DLD1 (cell line): ENCODE measurements around the gene CPNE2.

Experiments
- in situ Hi-C: cut with HindIII; loops from 2 replicates; pipeline ENCODE4 v1.10.0; 2017; ENCODE audit warnings: low sequenced_read_pairs

CPNE2 gene

GRCh38 chr16:57069635-57070370, 22.6 kb upstream of the CPNE2 start:
- in situ Hi-C loops, result loop anchor here (10.0 kb wide), 1 partner anchor 75 kb away; no protein-coding TSS in a partner anchor

GRCh38 chr16:57070424-57070823, 22.0 kb upstream of the CPNE2 start:
- in situ Hi-C loops, result loop anchor here (10.0 kb wide), 1 partner anchor 74 kb away; no protein-coding TSS in a partner anchor

- in situ Hi-C loops, result loop anchor here (10.0 kb wide), 1 partner anchor 74 kb away; no protein-coding TSS in a partner anchor
Observed at GRCh38 chr16:57071081-57071732, 21.2 kb upstream of the CPNE2 start.

GRCh38 chr16:57071831-57072582, 20.4 kb upstream of the CPNE2 start:
- in situ Hi-C loops, result loop anchor here (10.0 kb wide), 1 partner anchor 73 kb away; no protein-coding TSS in a partner anchor

- in situ Hi-C loops, result loop anchor here (10.0 kb wide), 1 partner anchor 72 kb away; no protein-coding TSS in a partner anchor
Observed at GRCh38 chr16:57072616-57073275, 19.6 kb upstream of the CPNE2 start.

- in situ Hi-C loops, result loop anchor here (10.0 kb wide), 1 partner anchor 67 kb away; no protein-coding TSS in a partner anchor
Observed at GRCh38 chr16:57077714-57078113, 14.7 kb upstream of the CPNE2 start.

GRCh38 chr16:57081744-57082143, 10.6 kb upstream of the CPNE2 start:
- in situ Hi-C loops, result no loop called here

- in situ Hi-C loops, result no loop called here
Observed at GRCh38 chr16:57082664-57083063, 9.7 kb upstream of the CPNE2 start.

GRCh38 chr16:57083485-57084126, 8.8 kb upstream of the CPNE2 start:
- in situ Hi-C loops, result no loop called here

- in situ Hi-C loops, result no loop called here
Observed at GRCh38 chr16:57084257-57084770, 8.1 kb upstream of the CPNE2 start.

- in situ Hi-C loops, result no loop called here
Observed at GRCh38 chr16:57084996-57085395, 7.4 kb upstream of the CPNE2 start.

GRCh38 chr16:57087003-57087402, 5.4 kb upstream of the CPNE2 start:
- in situ Hi-C loops, result no loop called here

GRCh38 chr16:57089406-57089805, 3.0 kb upstream of the CPNE2 start:
- in situ Hi-C loops, result no loop called here

- in situ Hi-C loops, result no loop called here
Observed at GRCh38 chr16:57091200-57091974, 996 bp upstream of the CPNE2 start.

GRCh38 chr16:57092786-57093411, 516 bp downstream of the CPNE2 start:
- in situ Hi-C loops, result no loop called here

- in situ Hi-C loops, result no loop called here
Observed at GRCh38 chr16:57093666-57094564, 1.5 kb downstream of the CPNE2 start.

GRCh38 chr16:57094911-57095310, 2.5 kb downstream of the CPNE2 start:
- in situ Hi-C loops, result no loop called here

- in situ Hi-C loops, result no loop called here
Observed at GRCh38 chr16:57096192-57096591, 3.8 kb downstream of the CPNE2 start.
